ENCODE results near the gene CUX1. TPM values are rescaled to one million over a fixed set of nuclear protein-coding genes. Genes with fewer than 3 reads are reported as not detected.

Gene CUX1
- total and polyA plus RNA-seq, 2 of the 13 experiments (the other 11 are each of a cell fraction or from before 2014, with no cell fraction given): 13.7 to 14.9 TPM

- TF ChIP-seq, protein P1, sequence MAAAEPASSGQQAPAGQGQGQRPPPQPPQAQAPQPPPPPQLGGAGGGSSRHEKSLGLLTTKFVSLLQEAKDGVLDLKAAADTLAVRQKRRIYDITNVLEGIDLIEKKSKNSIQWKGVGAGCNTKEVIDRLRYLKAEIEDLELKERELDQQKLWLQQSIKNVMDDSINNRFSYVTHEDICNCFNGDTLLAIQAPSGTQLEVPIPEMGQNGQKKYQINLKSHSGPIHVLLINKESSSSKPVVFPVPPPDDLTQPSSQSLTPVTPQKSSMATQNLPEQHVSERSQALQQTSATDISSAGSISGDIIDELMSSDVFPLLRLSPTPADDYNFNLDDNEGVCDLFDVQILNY (CRISPR knock-in tag; conservative IDR thresholded peaks at IDR 0.05): no peak
- no peak; the same call in 1 of the 2 replicates for TF ChIP-seq SRY (CRISPR knock-in tag; IDR thresholded peaks at IDR 0.05)
- TF ChIP-seq ZNF841 (CRISPR knock-in tag; IDR thresholded peaks at IDR 0.05; ENCODE audit: borderline replicate concordance): no peak
- no peak for TF ChIP-seq ZFP36 (IDR thresholded peaks at IDR 0.05; ENCODE audit: borderline replicate concordance, low read depth, low read length, partially characterized antibody)
- no peak for TF ChIP-seq NFYC (CRISPR knock-in tag; IDR thresholded peaks at IDR 0.05)
- TF ChIP-seq ZNF34 (CRISPR knock-in tag; IDR thresholded peaks at IDR 0.05; ENCODE audit: borderline replicate concordance): no peak
- TF ChIP-seq LBX2 (CRISPR knock-in tag; IDR thresholded peaks at IDR 0.05; ENCODE audit: borderline replicate concordance): no peak
- TF ChIP-seq, protein P2, sequence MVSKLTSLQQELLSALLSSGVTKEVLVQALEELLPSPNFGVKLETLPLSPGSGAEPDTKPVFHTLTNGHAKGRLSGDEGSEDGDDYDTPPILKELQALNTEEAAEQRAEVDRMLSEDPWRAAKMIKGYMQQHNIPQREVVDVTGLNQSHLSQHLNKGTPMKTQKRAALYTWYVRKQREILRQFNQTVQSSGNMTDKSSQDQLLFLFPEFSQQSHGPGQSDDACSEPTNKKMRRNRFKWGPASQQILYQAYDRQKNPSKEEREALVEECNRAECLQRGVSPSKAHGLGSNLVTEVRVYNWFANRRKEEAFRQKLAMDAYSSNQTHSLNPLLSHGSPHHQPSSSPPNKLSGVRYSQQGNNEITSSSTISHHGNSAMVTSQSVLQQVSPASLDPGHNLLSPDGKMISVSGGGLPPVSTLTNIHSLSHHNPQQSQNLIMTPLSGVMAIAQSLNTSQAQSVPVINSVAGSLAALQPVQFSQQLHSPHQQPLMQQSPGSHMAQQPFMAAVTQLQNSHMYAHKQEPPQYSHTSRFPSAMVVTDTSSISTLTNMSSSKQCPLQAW (CRISPR knock-in tag; IDR thresholded peaks at IDR 0.05): peak; percentile 57; the same call in 1 of the 2 replicates
- TF ChIP-seq MEIS2 (CRISPR knock-in tag; IDR thresholded peaks at IDR 0.05): peak; percentile 71
- TF ChIP-seq POLR2G (IDR thresholded peaks at IDR 0.05; ENCODE audit: low read depth, low read length): peak; percentile 68
- no peak for TF ChIP-seq ZNF749 (CRISPR knock-in tag; IDR thresholded peaks at IDR 0.05; ENCODE audit: borderline replicate concordance)
- TF ChIP-seq ZNF510 (CRISPR knock-in tag; IDR thresholded peaks at IDR 0.05; ENCODE audit: low read depth): no peak
- peak; percentile 42 for TF ChIP-seq PTBP1 (IDR thresholded peaks at IDR 0.05; ENCODE audit: low read depth, low read length, poor library complexity, severe bottlenecking)
- TF ChIP-seq, protein P3, sequence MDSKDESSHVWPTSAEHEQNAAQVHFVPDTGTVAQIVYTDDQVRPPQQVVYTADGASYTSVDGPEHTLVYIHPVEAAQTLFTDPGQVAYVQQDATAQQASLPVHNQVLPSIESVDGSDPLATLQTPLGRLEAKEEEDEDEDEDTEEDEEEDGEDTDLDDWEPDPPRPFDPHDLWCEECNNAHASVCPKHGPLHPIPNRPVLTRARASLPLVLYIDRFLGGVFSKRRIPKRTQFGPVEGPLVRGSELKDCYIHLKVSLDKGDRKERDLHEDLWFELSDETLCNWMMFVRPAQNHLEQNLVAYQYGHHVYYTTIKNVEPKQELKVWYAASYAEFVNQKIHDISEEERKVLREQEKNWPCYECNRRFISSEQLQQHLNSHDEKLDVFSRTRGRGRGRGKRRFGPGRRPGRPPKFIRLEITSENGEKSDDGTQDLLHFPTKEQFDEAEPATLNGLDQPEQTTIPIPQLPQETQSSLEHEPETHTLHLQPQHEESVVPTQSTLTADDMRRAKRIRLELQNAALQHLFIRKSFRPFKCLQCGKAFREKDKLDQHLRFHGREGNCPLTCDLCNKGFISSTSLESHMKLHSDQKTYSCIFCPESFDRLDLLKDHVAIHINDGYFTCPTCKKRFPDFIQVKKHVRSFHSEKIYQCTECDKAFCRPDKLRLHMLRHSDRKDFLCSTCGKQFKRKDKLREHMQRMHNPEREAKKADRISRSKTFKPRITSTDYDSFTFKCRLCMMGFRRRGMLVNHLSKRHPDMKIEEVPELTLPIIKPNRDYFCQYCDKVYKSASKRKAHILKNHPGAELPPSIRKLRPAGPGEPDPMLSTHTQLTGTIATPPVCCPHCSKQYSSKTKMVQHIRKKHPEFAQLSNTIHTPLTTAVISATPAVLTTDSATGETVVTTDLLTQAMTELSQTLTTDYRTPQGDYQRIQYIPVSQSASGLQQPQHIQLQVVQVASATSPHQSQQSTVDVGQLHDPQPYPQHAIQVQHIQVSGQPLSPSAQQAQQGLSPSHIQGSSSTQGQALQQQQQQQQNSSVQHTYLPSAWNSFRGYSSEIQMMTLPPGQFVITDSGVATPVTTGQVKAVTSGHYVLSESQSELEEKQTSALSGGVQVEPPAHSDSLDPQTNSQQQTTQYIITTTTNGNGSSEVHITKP (CRISPR knock-in tag; IDR thresholded peaks at IDR 0.05; ENCODE audit: low read depth): 0 out of 2 replicates have a peak, but pooled peaks have one; percentile 39
- no peak for TF ChIP-seq ZNF20 (CRISPR knock-in tag; IDR thresholded peaks at IDR 0.05)
- TF ChIP-seq ZNF891 (CRISPR knock-in tag; IDR thresholded peaks at IDR 0.05): no peak
- TF ChIP-seq POLR2AphosphoS5 (IDR thresholded peaks at IDR 0.05; ENCODE audit: low read depth, low read length): no peak
- no peak for TF ChIP-seq SMAD1 (CRISPR knock-in tag; IDR thresholded peaks at IDR 0.05; ENCODE audit: borderline replicate concordance, low read depth)
- TF ChIP-seq HOXA3 (CRISPR knock-in tag; IDR thresholded peaks at IDR 0.05): peak; percentile 55; the same call in 1 of the 2 replicates
- TF ChIP-seq IRF2 (CRISPR knock-in tag; IDR thresholded peaks at IDR 0.05): no peak
- TF ChIP-seq ZNF260 (CRISPR knock-in tag; IDR thresholded peaks at IDR 0.05; ENCODE audit: borderline replicate concordance, low read depth): no peak
- no peak for TF ChIP-seq TAF15 (IDR thresholded peaks at IDR 0.05; ENCODE audit: low read depth, low read length, poor library complexity, severe bottlenecking)
Observed at GRCh38 chr7:102286237-102287110, 469.0 kb downstream of the CUX1 start, which contains the start of gene SH2B2 (continued).
